H1 (cell line): ENCODE results near the gene ICE1. TPM values are rescaled to one million over a fixed set of nuclear protein-coding genes. Genes with fewer than 3 reads are reported as not detected.

ENCODE experiments used
- CTCF ChIA-PET: fragments of 300-600 bp; sonication (Branson Sonifier 250); formaldehyde crosslinking; loops from one replicate; lab custom pipeline; 2021; ENCODE audit not compliant: partially characterized antibody; lab: Charles Lee
- POLR2A ChIA-PET: fragments of 300-600 bp; sonication (Branson Sonifier 250); formaldehyde crosslinking; loops from one replicate; lab custom pipeline; 2021; ENCODE audit warnings: inconsistent platforms; ENCODE audit not compliant: partially characterized antibody; lab: Charles Lee
- DNase-seq, 2 experiments: peaks; one replicate each; pipeline versions ENCODE4 v3.0.0 to v3.0.0-alpha.2; 2010 to 2022; ENCODE audit warnings: low spot score in 2 of 2, low read depth in 1 of 2, mixed read lengths in 1 of 2
- FAIRE-seq: peaks from 2 replicates; lab custom pipeline; 2011; peaks lifted over from hg19 to GRCh38; lab: Jason Lieb, UNC
- H2AFZ ChIP-seq: 2 replicates; pipeline ENCODE4 v1.8.1; 2012; ENCODE audit warnings: low read length, inconsistent platforms
- H2AK5ac ChIP-seq: 2 replicates; pipeline ENCODE4 v1.6.1; 2013; ENCODE audit warnings: low read depth, low read length
- H2BK120ac ChIP-seq: replicated peaks from 2 replicates; pipeline ENCODE3; 2013; ENCODE audit warnings: low read depth, low read length, inconsistent platforms
- H2BK12ac ChIP-seq: 2 replicates; pipeline ENCODE4 v1.6.1; 2013; ENCODE audit warnings: low read depth, low read length
- H2BK15ac ChIP-seq: 2 replicates; pipeline ENCODE4 v1.6.1; 2013; ENCODE audit warnings: low read length
- H2BK20ac ChIP-seq: 2 replicates; pipeline ENCODE4 v1.6.1; 2013; ENCODE audit warnings: low read length
- H2BK5ac ChIP-seq: 2 replicates; pipeline ENCODE4 v1.6.1; 2013; ENCODE audit warnings: low read depth, low read length
- H3K14ac ChIP-seq: 2 replicates; pipeline ENCODE4 v1.6.1; 2013; ENCODE audit warnings: inconsistent platforms; ENCODE audit not compliant: insufficient read length
- H3K18ac ChIP-seq: 2 replicates; pipeline ENCODE4 v1.6.1; 2013; ENCODE audit warnings: low read length; ENCODE audit errors: extremely low read depth
- H3K23ac ChIP-seq: 2 replicates; pipeline ENCODE4 v1.6.1; 2013; ENCODE audit warnings: inconsistent platforms; ENCODE audit not compliant: insufficient read length
- H3K23me2 ChIP-seq: 2 replicates; pipeline ENCODE4 v1.6.1; 2013; ENCODE audit warnings: low read depth, low read length
- H3K27ac ChIP-seq: 2 replicates; pipeline ENCODE4 v1.6.1; 2011; ENCODE audit warnings: low read depth, low read length, inconsistent platforms
- H3K27me3 ChIP-seq, 4 experiments: replicated peaks in 1 of 4; 1 replicate in 1 of 4; 2 replicates in 3 of 4; pipeline versions ENCODE4 v1.6.1 to v1.8.1; 2011 to 2013; ENCODE audit warnings: low read length in 3 of 4, mild to moderate bottlenecking in 3 of 4, inconsistent platforms in 2 of 4, mixed read lengths in 2 of 4, moderate library complexity in 1 of 4; ENCODE audit not compliant: control insufficient read depth in 3 of 4, insufficient read depth in 3 of 4; ENCODE audit errors: extremely low read depth in 1 of 4
- H3K36me3 ChIP-seq, 4 experiments: 2 replicates each; pipeline versions ENCODE4 v1.6.1 to v1.8.1; 2011 to 2013; ENCODE audit warnings: mild to moderate bottlenecking in 4 of 4, low read length in 3 of 4, moderate library complexity in 2 of 4, control low read depth in 1 of 4, inconsistent platforms in 1 of 4; ENCODE audit not compliant: insufficient read depth in 4 of 4, control insufficient read depth in 2 of 4
- H3K4ac ChIP-seq: replicated peaks from 2 replicates; pipeline ENCODE3; 2013; ENCODE audit warnings: low read length, low read depth, mixed read lengths, inconsistent platforms; ENCODE audit not compliant: insufficient read length
- H3K4me1 ChIP-seq, 4 experiments: replicated peaks in 1 of 4; 1 replicate in 1 of 4; 2 replicates in 3 of 4; pipeline versions ENCODE4 v1.6.1 to v1.8.1; 2011 to 2013; ENCODE audit warnings: low read length in 3 of 4, inconsistent platforms in 2 of 4, mixed read lengths in 1 of 4; ENCODE audit not compliant: insufficient read depth in 4 of 4, control insufficient read depth in 3 of 4
- H3K4me2 ChIP-seq, 2 experiments: 2 replicates each; pipeline versions ENCODE4 v1.6.1 to v1.8.1; 2011 to 2013; ENCODE audit warnings: low read depth in 2 of 2, low read length in 2 of 2, control low read depth in 1 of 2, inconsistent platforms in 1 of 2, mild to moderate bottlenecking in 1 of 2; ENCODE audit not compliant: insufficient read depth in 1 of 2
- H3K4me3 ChIP-seq, 4 experiments: fragments of 200-600, 300-600 bp in 1 of 4; sonication (generic), shearing (Covaris generic), sonication (Bioruptor Twin) in 1 of 4; 2 replicates each; pipeline versions ENCODE4 v1.5.1 to v1.8.1; 2011 to 2016; ENCODE audit warnings: low read length in 4 of 4, low read depth in 3 of 4, control low read depth in 2 of 4, inconsistent platforms in 2 of 4, mild to moderate bottlenecking in 2 of 4, mixed read lengths in 1 of 4, moderate library complexity in 1 of 4; ENCODE audit not compliant: insufficient read depth in 2 of 4; ENCODE audit errors: extremely low read depth in 1 of 4
- H3K56ac ChIP-seq: replicated peaks from 2 replicates; pipeline ENCODE3; 2013; ENCODE audit warnings: low read depth, mild to moderate bottlenecking, mixed read lengths, low read length, inconsistent platforms; ENCODE audit not compliant: insufficient read length
- H3K79me1 ChIP-seq: 2 replicates; pipeline ENCODE4 v1.6.1; 2013; ENCODE audit warnings: low read depth, low read length, control low read depth
- H3K79me2 ChIP-seq, 2 experiments: 2 replicates each; pipeline versions ENCODE4 v1.6.1 to v1.8.1; 2012 to 2013; ENCODE audit warnings: low read length in 2 of 2, mild to moderate bottlenecking in 2 of 2, inconsistent platforms in 1 of 2; ENCODE audit not compliant: insufficient read depth in 2 of 2, control insufficient read depth in 1 of 2
- H3K9ac ChIP-seq, 4 experiments: replicated peaks in 1 of 4; 1 replicate in 1 of 4; 2 replicates in 3 of 4; pipeline versions ENCODE4 v1.6.1 to v1.8.1; 2011 to 2013; ENCODE audit warnings: low read depth in 3 of 4, low read length in 3 of 4, control low read depth in 2 of 4, mild to moderate bottlenecking in 2 of 4, moderate library complexity in 2 of 4, inconsistent platforms in 1 of 4; ENCODE audit errors: extremely low read depth in 1 of 4
- H3K9me3 ChIP-seq, 2 experiments: 2 replicates each; pipeline versions ENCODE4 v1.6.1 to v1.8.1; 2012 to 2013; ENCODE audit warnings: mild to moderate bottlenecking in 2 of 2, moderate library complexity in 2 of 2, control low read depth in 1 of 2, inconsistent platforms in 1 of 2, low read depth in 1 of 2, low read length in 1 of 2, mixed read lengths in 1 of 2; ENCODE audit not compliant: insufficient read depth in 2 of 2
- H4K20me1 ChIP-seq, 2 experiments: replicated peaks in 1 of 2; 2 replicates each; pipeline versions ENCODE3 to v1.8.1; 2011 to 2013; ENCODE audit warnings: inconsistent platforms in 2 of 2, low read length in 2 of 2, mild to moderate bottlenecking in 1 of 2; ENCODE audit not compliant: insufficient read depth in 2 of 2, control insufficient read depth in 1 of 2
- H4K5ac ChIP-seq: 2 replicates; pipeline ENCODE4 v1.6.1; 2013; ENCODE audit warnings: low read length, low read depth, mixed read lengths, inconsistent platforms; ENCODE audit not compliant: insufficient read length
- H4K8ac ChIP-seq: 2 replicates; pipeline ENCODE4 v1.8.0; 2013; ENCODE audit warnings: mild to moderate bottlenecking, moderate library complexity, low read length, inconsistent platforms; ENCODE audit not compliant: insufficient read depth; ENCODE audit errors: extremely low read depth
- H4K91ac ChIP-seq: replicated peaks from 2 replicates; pipeline ENCODE3; 2013; ENCODE audit warnings: low read length, mixed read lengths, inconsistent platforms; ENCODE audit not compliant: insufficient read length
- BRCA1 ChIP-seq: IDR thresholded peaks from 2 replicates; pipeline ENCODE4 v1.6.1; 2012; ENCODE audit warnings: low read depth, low read length, improper control_type of control experiment
- CEBPB ChIP-seq: IDR thresholded peaks from 2 replicates; pipeline ENCODE4 v1.6.1; 2012; ENCODE audit warnings: low read depth, low read length
- EZH2 ChIP-seq: fragments of 200-600 bp; sonication (generic); IDR thresholded peaks from 2 replicates; pipeline ENCODE4 v1.7.1; 2012; ENCODE audit warnings: low read depth, mild to moderate bottlenecking, moderate library complexity, low read length, inconsistent platforms; ENCODE audit not compliant: severe bottlenecking
- HDAC2 ChIP-seq, 2 experiments: fragments of 300-600 bp in 1 of 2; sonication (generic) in 1 of 2; IDR thresholded peaks; 2 replicates each; pipeline ENCODE4 v1.6.1; 2011 to 2012; ENCODE audit warnings: low read depth in 2 of 2, low read length in 2 of 2, mild to moderate bottlenecking in 2 of 2, moderate library complexity in 2 of 2, borderline replicate concordance in 1 of 2, inconsistent platforms in 1 of 2
- HDAC6 ChIP-seq: IDR thresholded peaks from one replicate; pipeline ENCODE4 v1.7.1; 2012; ENCODE audit warnings: low read depth, mild to moderate bottlenecking, inconsistent platforms, low read length, moderate library complexity
- KDM1A ChIP-seq: fragments of 200-600, 300-600 bp; sonication (generic); IDR thresholded peaks from 2 replicates; pipeline ENCODE4 v1.7.1; 2016; ENCODE audit warnings: mild to moderate bottlenecking, low read length, borderline replicate concordance
- MAX ChIP-seq: IDR thresholded peaks from 2 replicates; pipeline ENCODE4 v1.6.1; 2012; ENCODE audit warnings: inconsistent platforms
- NANOG ChIP-seq: IDR thresholded peaks from 2 replicates; pipeline ENCODE4 v1.6.1; 2011; ENCODE audit warnings: low read length, low read depth, mild to moderate bottlenecking, inconsistent platforms; ENCODE audit not compliant: insufficient read depth, poor library complexity, severe bottlenecking
- PHF8 ChIP-seq: fragments of 200-600 bp; sonication (generic); conservative IDR thresholded peaks from 2 replicates; pipeline ENCODE4 v1.7.1; 2012; ENCODE audit warnings: low read depth, mild to moderate bottlenecking, inconsistent platforms, low read length, moderate library complexity
- RFX5 ChIP-seq: IDR thresholded peaks from 2 replicates; pipeline ENCODE4 v1.6.1; 2011; ENCODE audit warnings: low read depth, low read length, improper control_type of control experiment, borderline replicate concordance
- RXRA ChIP-seq: IDR thresholded peaks from 2 replicates; pipeline ENCODE4 v1.6.1; 2011; ENCODE audit warnings: low read depth, mild to moderate bottlenecking, low read length, moderate library complexity; ENCODE audit not compliant: insufficient read depth
- SAP30 ChIP-seq: fragments of 300-600 bp; sonication (generic); IDR thresholded peaks from 2 replicates; pipeline ENCODE4 v1.7.1; 2012; ENCODE audit warnings: low read length, moderate library complexity, mild to moderate bottlenecking, inconsistent platforms; ENCODE audit not compliant: insufficient read depth, insufficient replicate concordance
- SP2 ChIP-seq: IDR thresholded peaks from 2 replicates; pipeline ENCODE4 v1.6.1; 2012; ENCODE audit warnings: mild to moderate bottlenecking, low read length, inconsistent platforms
- WGBS, 2 experiments: shearing (Covaris generic) in 1 of 2; methylation state at CpG; one replicate each; pipeline versions ENCODE4 v1.1.6 to v1.1.7; 2013 to 2015; ENCODE audit warnings: low lambda C conversion rate in 2 of 2, mixed read lengths in 2 of 2, inconsistent platforms in 1 of 2, low coverage in 1 of 2, missing lambda C conversion rate in 1 of 2; ENCODE audit not compliant: insufficient replicate concordance in 2 of 2, insufficient coverage in 1 of 2, insufficient read length in 1 of 2; ENCODE audit errors: extremely low coverage in 1 of 2, missing lambda C conversion rate in 1 of 2; 5-methylcytosine and 5-hydroxymethylcytosine counted together
- polyA plus RNA-seq, 7 experiments: library from polyadenylated mRNA; depleted of rRNA in 3 of 7; stranded (reverse) in 5 of 7; unstranded in 2 of 7; fragments of >200 nt in 5 of 7; fragments of 200-250 nt in 2 of 7; gene quantifications; 1 replicate in 5 of 7; 2 replicates in 1 of 7; 4 replicates in 1 of 7; pipeline versions ENCODE4 v1.2.1 to v1.2.3, GENCODE V29; 2011 to 2013; ENCODE audit warnings: missing spikeins in 2 of 7, mixed read lengths in 2 of 7
- total RNA-seq: library from RNA; stranded (reverse); fragmentation: NEBNext Ultra II Directional; extraction: Animal tissue kit (Norgen Biotek cat#: 25700); gene quantifications from 2 replicates; pipeline ENCODE4 v1.2.1, GENCODE V29; 2021

Gene ICE1
- total and polyA plus RNA-seq, 2 of the 8 experiments (the other 6 are each of a cell fraction or from before 2014, with no cell fraction given) = 11.8 to 53.9 TPM

- Histone ChIP-seq H2BK5ac (no peak overlapping the region; the same call in 1 of the 2 replicates), H3K9me3 (no peaks in the 10 kb centered on the region; a peak in 1 of 4 replicates), H3K4me1 (peaks cover 0 to 11% (median 0%) of the 10 kb centered on the region in 4 experiments; a peak in 1 of 7 replicates), H3K4ac (no peak overlapping the region), H4K91ac (peak overlapping the region; percentile 26), H3K79me2 (no peaks in the 10 kb centered on the region), H2BK15ac (no peak overlapping the region), H3K79me1 (no peaks in the 10 kb centered on the region), H2AFZ (no peak overlapping the region), H3K36me3 (no peaks in the 10 kb centered on the region), H4K20me1 (no peaks in the 10 kb centered on the region), H3K14ac (no peak overlapping the region), H4K8ac (no peak overlapping the region), H3K18ac (no peak overlapping the region), H2AK5ac (peak overlapping the region; percentile 39; the same call in 1 of the 2 replicates), H3K4me2 (no peak overlapping the region), H3K56ac (no peak overlapping the region), H3K23ac (no peak overlapping the region), H3K27me3 (no peaks in the 10 kb centered on the region; a peak in 1 of 7 replicates), H3K23me2 (no peaks in the 10 kb centered on the region), H2BK120ac (no peak overlapping the region), H4K5ac (no peak overlapping the region), H2BK20ac (peak overlapping the region; percentile 57), H3K27ac (no peak overlapping the region), H2BK12ac (0 out of 2 replicates have a peak overlapping the region, but pooled peaks have one; percentile 27), H3K4me3 (no peak overlapping the region), H3K9ac (no peak overlapping the region)
- no peak for FAIRE-seq
- POLR2A ChIA-PET = no interaction called here
- 83% methylated on average over 9 of the region's 9 CpGs; no CpG with 5 or more reads in 1 of the 2 experiments for WGBS, 2 experiments
- no peak for DNase-seq
- CTCF ChIA-PET = interaction anchor here (1.3 kb wide), 1 partner anchor 25 kb away, joined by 3 read pairs; no protein-coding TSS in a partner anchor
- TF ChIP-seq PHF8 (no peak), HDAC2 (IDR thresholded peaks at IDR 0.05; ENCODE audit: borderline replicate concordance in 1 of 2, low read depth in 2 of 2, low read length in 2 of 2) (no peak), HDAC6 (no peak), CEBPB (no peak), EZH2 (no peak), RFX5 (no peak), KDM1A (no peak), SAP30 (no peak), MAX (no peak), BRCA1 (no peak), RXRA (no peak), NANOG (no peak), SP2 (no peak)
Observed at GRCh38 chr5:5533927-5534326, 111.5 kb downstream of the ICE1 start.
